Adrenal gland (tissue), 5 donors: ENCODE results near the gene PPP1R12B.
"Not testable (repeated sequence)": the region's sequence is repeated elsewhere in the genome, so short reads cannot be mapped to it uniquely, and the experiment has no call there.

Experiments
- CTCF ChIP-seq, 6 experiments: fragments of 450-650 bp in 4 of 6; fragments of 200-600 bp in 2 of 6; sonication (generic) in 1 of 6; IDR thresholded peaks; 1 replicate in 5 of 6; 2 replicates in 1 of 6; pipeline versions ENCODE4 v1.5.1 to v1.8.0; 2016 to 2021; ENCODE audit warnings: antibody characterized with exemption in 6 of 6, mild to moderate bottlenecking in 2 of 6, moderate library complexity in 1 of 6
- POLR2A ChIP-seq, 2 donors: fragments of 450-650 bp; IDR thresholded peaks; one replicate each; pipeline ENCODE4 v1.6.1; 2017; ENCODE audit warnings: antibody characterized with exemption in 2 of 2, mild to moderate bottlenecking in 2 of 2, moderate library complexity in 1 of 2
- donor health status: DM: no; HTN: no; CAD: no.

- TF ChIP-seq CTCF, POLR2A (IDR thresholded peaks at IDR 0.05): not testable (repeated sequence)
Observed at GRCh38 chr1:202412421-202412820, 63.9 kb downstream of the PPP1R12B start.
